Neural cell (in vitro differentiated cells): Measurements from ENCODE around the gene DOCK8.

Experiments
- CTCF ChIP-seq: fragments of 450-650 bp; IDR thresholded peaks from 2 replicates; pipeline ENCODE4 v1.5.1; 2014; ENCODE audit warnings: antibody characterized with exemption, mild to moderate bottlenecking, moderate library complexity; ENCODE audit not compliant: poor library complexity, severe bottlenecking
- EP300 ChIP-seq: fragments of 450-650 bp; conservative IDR thresholded peaks from 2 replicates; pipeline ENCODE4 v1.6.1; 2014; ENCODE audit warnings: antibody characterized with exemption, mild to moderate bottlenecking, moderate library complexity; ENCODE audit not compliant: poor library complexity, severe bottlenecking
- EZH2 ChIP-seq: fragments of 200-600, 300-800 bp; shearing (Covaris generic), sonication (generic); IDR thresholded peaks from 2 replicates; pipeline ENCODE4 v1.6.1; 2014; ENCODE audit warnings: antibody characterized with exemption, low read length, borderline replicate concordance, mild to moderate bottlenecking; ENCODE audit not compliant: insufficient read depth, poor library complexity, severe bottlenecking
- MXI1 ChIP-seq: fragments of 450-650 bp; conservative IDR thresholded peaks from 2 replicates; pipeline ENCODE4 v1.6.1; 2014; ENCODE audit warnings: antibody characterized with exemption, mild to moderate bottlenecking; ENCODE audit not compliant: poor library complexity, severe bottlenecking
- POLR2AphosphoS5 ChIP-seq: IDR thresholded peaks from 2 replicates; pipeline ENCODE4 v1.6.1; 2012
- RAD21 ChIP-seq: fragments of 450-650 bp; conservative IDR thresholded peaks from 2 replicates; pipeline ENCODE4 v1.6.1; 2014; ENCODE audit warnings: antibody characterized with exemption, mild to moderate bottlenecking, moderate library complexity
- REST ChIP-seq: IDR thresholded peaks from 2 replicates; pipeline ENCODE4 v1.6.1; 2012; ENCODE audit warnings: borderline replicate concordance
- TAF1 ChIP-seq: IDR thresholded peaks from 2 replicates; pipeline ENCODE4 v1.6.1; 2012; ENCODE audit warnings: low read depth

GRCh38 chr9:438961-439768, 224.5 kb downstream of the DOCK8 start:
- TF ChIP-seq CTCF (no peak), EZH2 (no peak), MXI1 (no peak), POLR2AphosphoS5 (no peak), REST (no peak), TAF1 (no peak), EP300 (no peak), RAD21 (no peak)
